HepG2 (cell line): ENCODE measurements around the gene CREBBP. TPM values are rescaled to one million over a fixed set of nuclear protein-coding genes. Genes with fewer than 3 reads are reported as not detected.

Source experiments
- ELF4 ChIP-seq: sonication (generic); formaldehyde crosslinking; IDR thresholded peaks from 2 replicates; pipeline ENCODE4 v1.5.0; 2020; ENCODE audit warnings: missing genetic modification reagents, mild to moderate bottlenecking, moderate library complexity, borderline replicate concordance
- FOSL1 ChIP-seq: sonication (generic); formaldehyde crosslinking; IDR thresholded peaks from 2 replicates; pipeline ENCODE4 v1.9.0; 2021; ENCODE audit warnings: missing genetic modification reagents, borderline replicate concordance
- HCFC1 ChIP-seq: fragments of 150-350 bp; IDR thresholded peaks from 2 replicates; pipeline ENCODE4 v1.6.1; 2014; ENCODE audit warnings: low read depth, low read length
- SIX4 ChIP-seq: sonication (generic); formaldehyde crosslinking; IDR thresholded peaks from 2 replicates; pipeline ENCODE4 v1.4.0; 2020; ENCODE audit warnings: missing genetic modification reagents
- SP4 ChIP-seq: sonication (generic); formaldehyde crosslinking; IDR thresholded peaks from 2 replicates; pipeline ENCODE4 v1.8.1; 2023; ENCODE audit warnings: mild to moderate bottlenecking, missing genetic modification reagents
- ZBTB44 ChIP-seq: sonication (generic); formaldehyde crosslinking; IDR thresholded peaks from 2 replicates; pipeline ENCODE4 v1.4.0; 2020; ENCODE audit warnings: missing genetic modification reagents
- ZNF280B ChIP-seq: sonication (generic); formaldehyde crosslinking; IDR thresholded peaks from 2 replicates; pipeline ENCODE4 v1.5.0; 2020; ENCODE audit warnings: missing genetic modification reagents, mild to moderate bottlenecking, borderline replicate concordance
- ZNF510 ChIP-seq: sonication (generic); formaldehyde crosslinking; IDR thresholded peaks from 2 replicates; pipeline ENCODE4 v1.4.0; 2020; ENCODE audit warnings: low read depth, mild to moderate bottlenecking, missing genetic modification reagents
- ZNF652 ChIP-seq: IDR thresholded peaks from 2 replicates; pipeline ENCODE4 v1.6.1; 2016; ENCODE audit warnings: low read depth, borderline replicate concordance
- ZNF75D ChIP-seq: sonication (generic); formaldehyde crosslinking; IDR thresholded peaks from 2 replicates; pipeline ENCODE4 v1.8.1; 2023; ENCODE audit warnings: missing genetic modification reagents, mild to moderate bottlenecking, borderline replicate concordance
- ZNF800 ChIP-seq: sonication (generic); formaldehyde crosslinking; IDR thresholded peaks from 2 replicates; pipeline ENCODE4 v1.4.0; 2020; ENCODE audit warnings: missing genetic modification reagents
- ZNF879 ChIP-seq: sonication (generic); formaldehyde crosslinking; IDR thresholded peaks from 2 replicates; pipeline ENCODE4 v1.8.1; 2023; ENCODE audit warnings: missing genetic modification reagents
- polyA plus RNA-seq, 8 experiments: library from polyadenylated mRNA; depleted of rRNA in 3 of 8; stranded (reverse) in 7 of 8; unstranded in 1 of 8; fragments of >200 nt; fragmentation: Illumina TruSeq in 4 of 8; extraction: Trizol in 4 of 8; gene quantifications; 2 replicates each; pipeline versions ENCODE4 v1.2.1 to v1.2.3, GENCODE V29; 2011 to 2016; ENCODE audit warnings: low read depth in 4 of 8, missing spikeins in 1 of 8, mixed read lengths in 1 of 8; ENCODE audit not compliant: insufficient read depth in 1 of 8
- total RNA-seq, 5 experiments: library from RNA; depleted of rRNA; stranded (reverse); fragments of >200 nt; fragmentation: Illumina TruSeq; extraction: Trizol; gene quantifications; 2 replicates each; pipeline ENCODE4 v1.2.3, GENCODE V29; 2016; ENCODE audit warnings: low read depth in 1 of 5

CREBBP gene
- total and polyA plus RNA-seq, 2 of the 13 experiments (the other 11 are each of a cell fraction or from before 2014, with no cell fraction given) = 5.3 to 10.4 TPM

GRCh38 chr16:3783516-3783915 lies 97.0 kb downstream of the CREBBP start (continued):
- TF ChIP-seq ZNF800 (no peak), ZBTB44 (CRISPR knock-in tag) (no peak), SP4 (no peak), FOSL1 (no peak), ZNF652 (CRISPR knock-in tag) (no peak), ZNF75D (CRISPR knock-in tag) (no peak), SIX4 (no peak), ZNF510 (CRISPR knock-in tag) (no peak), ELF4 (CRISPR knock-in tag) (no peak), HCFC1 (no peak), ZNF280B (no peak), ZNF879 (CRISPR knock-in tag) (no peak)
